ENCODE measurements around the gene CHMP6. TPM values are rescaled to one million over a fixed set of nuclear protein-coding genes. Genes with fewer than 3 reads are reported as not detected.

Gene CHMP6
- total RNA-seq, 1 donor from 2014 or later: 15.9 TPM

- intact Hi-C loops (cut with micrococcal nuclease): no loop called here
- no peak for TF ChIP-seq CTCF (IDR thresholded peaks at IDR 0.05; ENCODE audit: borderline replicate concordance)
- Histone ChIP-seq H3K27me3 (ENCODE audit: low read depth) (no peaks in the 10 kb centered on the region), H3K36me3 (no peaks in the 10 kb centered on the region), H3K27ac (replicated peaks) (peak overlapping the region; percentile 78), H3K4me1 (peaks cover 87% of the 10 kb centered on the region), H3K4me3 (peak overlapping the region; percentile 76), H3K9me3 (replicated peaks) (no peaks in the 10 kb centered on the region)
- peak; percentile 80 for DNase-seq
These were observed 45.6 kb downstream of the CHMP6 start for GRCh38 chr17:81037026-81037797.

- Histone ChIP-seq H3K4me1 (peaks cover 87% of the 10 kb centered on the region), H3K27ac (replicated peaks) (peak overlapping the region; percentile 78), H3K36me3 (no peaks in the 10 kb centered on the region), H3K27me3 (ENCODE audit: low read depth) (no peaks in the 10 kb centered on the region), H3K9me3 (replicated peaks) (no peaks in the 10 kb centered on the region), H3K4me3 (peak overlapping the region; percentile 76)
- intact Hi-C loops (cut with micrococcal nuclease): no loop called here
- TF ChIP-seq CTCF (IDR thresholded peaks at IDR 0.05; ENCODE audit: borderline replicate concordance): no peak
- DNase-seq: no peak
These were observed 46.4 kb downstream of the CHMP6 start for GRCh38 chr17:81037798-81038733.

- Histone ChIP-seq H3K9me3 (replicated peaks) (no peaks in the 10 kb centered on the region), H3K4me1 (peaks cover 87% of the 10 kb centered on the region), H3K36me3 (no peaks in the 10 kb centered on the region), H3K27ac (replicated peaks) (peak overlapping the region; percentile 78), H3K4me3 (no peak overlapping the region), H3K27me3 (ENCODE audit: low read depth) (no peaks in the 10 kb centered on the region)
- no peak for DNase-seq
- no peak for TF ChIP-seq CTCF (IDR thresholded peaks at IDR 0.05; ENCODE audit: borderline replicate concordance)
- intact Hi-C loops (cut with micrococcal nuclease): no loop called here
These were observed 47.5 kb downstream of the CHMP6 start for GRCh38 chr17:81039096-81039495.

- Histone ChIP-seq H3K4me3 (no peak overlapping the region), H3K27ac (replicated peaks) (no peak overlapping the region), H3K27me3 (ENCODE audit: low read depth) (no peaks in the 10 kb centered on the region), H3K9me3 (replicated peaks) (no peaks in the 10 kb centered on the region), H3K36me3 (no peaks in the 10 kb centered on the region), H3K4me1 (peaks cover 94% of the 10 kb centered on the region)
- intact Hi-C loops (cut with micrococcal nuclease): no loop called here
- no peak for DNase-seq
- TF ChIP-seq CTCF (IDR thresholded peaks at IDR 0.05; ENCODE audit: borderline replicate concordance): no peak
These were observed 48.5 kb downstream of the CHMP6 start for GRCh38 chr17:81039854-81040758.
